Measurements from ENCODE around the gene BEND5.

The BEND5 gene

GRCh38 chr1:48678710-48679505, 97.8 kb downstream of the BEND5 start:
- DNase-seq, result no peak

All from activated CD4-positive, alpha-beta T cell treated with anti-CD3 and anti-CD28 coated beads, Interleukin-10, Interleukin-2, amounts not matched to agents 100 ng/mL and 50 ng/mL, durations not matched to agents 16 hours and 8 hours (primary cell).